Fibroblast of lung (primary cell): ENCODE measurements around the gene PVR. TPM values are rescaled to one million over a fixed set of nuclear protein-coding genes. Genes with fewer than 3 reads are reported as not detected.

Source experiments
- DNase-seq, 2 donors: peaks; one replicate each; pipeline versions ENCODE4 v3.0.0 to v3.0.0-alpha.2; 2010; ENCODE audit warnings: low read depth in 2 of 2
- H2AFZ ChIP-seq: 2 replicates; pipeline ENCODE4 v1.5.1; 2012; ENCODE audit warnings: low read length, control low read depth, inconsistent platforms
- H3K27ac ChIP-seq: 2 replicates; pipeline ENCODE4 v1.5.1; 2011; ENCODE audit warnings: low read length, control low read depth; ENCODE audit not compliant: insufficient read depth
- H3K27me3 ChIP-seq: 2 replicates; pipeline ENCODE4 v1.5.1; 2011; ENCODE audit warnings: mild to moderate bottlenecking, low read length; ENCODE audit not compliant: control insufficient read depth, insufficient read depth
- H3K36me3 ChIP-seq: 2 replicates; pipeline ENCODE4 v1.5.1; 2011; ENCODE audit warnings: low read length; ENCODE audit not compliant: control insufficient read depth, insufficient read depth
- H3K4me1 ChIP-seq: 2 replicates; pipeline ENCODE4 v1.5.1; 2011; ENCODE audit warnings: low read length; ENCODE audit not compliant: control insufficient read depth, insufficient read depth; ENCODE audit errors: extremely low read depth
- H3K4me2 ChIP-seq: 2 replicates; pipeline ENCODE4 v1.5.1; 2011; ENCODE audit warnings: low read length, control low read depth; ENCODE audit not compliant: insufficient read depth; ENCODE audit errors: extremely low read depth
- H3K4me3 ChIP-seq, 4 experiments: fragments of 200-600 bp in 1 of 4; sonication (generic) in 1 of 4; replicated peaks in 1 of 4; 2 replicates each; pipeline ENCODE4 v1.5.1; 2011 to 2016; ENCODE audit warnings: low read length in 4 of 4, low read depth in 3 of 4, mild to moderate bottlenecking in 3 of 4, control low read depth in 2 of 4, inconsistent platforms in 1 of 4, mixed read lengths in 1 of 4; ENCODE audit not compliant: insufficient read depth in 1 of 4; ENCODE audit errors: control extremely low read depth in 1 of 4
- H3K79me2 ChIP-seq: 2 replicates; pipeline ENCODE4 v1.5.1; 2012; ENCODE audit warnings: mild to moderate bottlenecking, low read length, inconsistent platforms; ENCODE audit not compliant: control insufficient read depth, insufficient read depth
- H3K9ac ChIP-seq: 2 replicates; pipeline ENCODE4 v1.5.1; 2011; ENCODE audit warnings: mild to moderate bottlenecking, low read length, control low read depth; ENCODE audit not compliant: insufficient read depth
- H3K9me3 ChIP-seq: 2 replicates; pipeline ENCODE4 v1.5.1; 2012; ENCODE audit warnings: low read depth, low read length; ENCODE audit not compliant: control insufficient read depth, insufficient read depth
- H4K20me1 ChIP-seq: 2 replicates; pipeline ENCODE4 v1.5.1; 2011; ENCODE audit warnings: low read length; ENCODE audit not compliant: control insufficient read depth, insufficient read depth; ENCODE audit errors: extremely low read depth
- EZH2 ChIP-seq: IDR thresholded peaks from 2 replicates; pipeline ENCODE4 v1.5.1; 2012; ENCODE audit warnings: low read length, control low read depth, mild to moderate bottlenecking; ENCODE audit errors: missing control alignments
- polyA plus RNA-seq, 2 donors: library from polyadenylated mRNA; depleted of rRNA in 1 of 2; stranded (reverse) in 1 of 2; unstranded in 1 of 2; fragments of >200 nt; gene quantifications; 2 replicates each; pipeline ENCODE4 v1.2.1, GENCODE V29; 2011 to 2012; ENCODE audit warnings: missing spikeins in 1 of 2
- total RNA-seq: library from RNA; depleted of rRNA; stranded (reverse); fragments of >200 nt; gene quantifications from 2 replicates; pipeline ENCODE4 v1.2.1, GENCODE V29; 2014
- TF ChIP-seq, protein P1 (sequence below), 2 donors: IDR thresholded peaks in 1 of 2; conservative IDR thresholded peaks in 1 of 2; 1 replicate in 1 of 2; 2 replicates in 1 of 2; pipeline ENCODE4 v1.5.1; 2011 to 2012; ENCODE audit warnings: low read length in 2 of 2, control low read depth in 1 of 2, inconsistent platforms in 1 of 2, low read depth in 1 of 2, mild to moderate bottlenecking in 1 of 2

PVR gene
- total and polyA plus RNA-seq, 2 donors (not counting 1 experiment from before 2014, with no cell fraction given) = 229 to 230 TPM

- Histone ChIP-seq H3K4me3 (no peak overlapping the region), H3K4me2 (no peak overlapping the region), H3K27ac (no peak overlapping the region), H3K79me2 (no peaks in the 10 kb centered on the region), H4K20me1 (no peaks in the 10 kb centered on the region), H3K27me3 (no peaks in the 10 kb centered on the region), H3K4me1 (peaks cover 16% of the 10 kb centered on the region), H3K36me3 (peaks cover 14% of the 10 kb centered on the region), H3K9ac (no peak overlapping the region), H3K9me3 (no peaks in the 10 kb centered on the region), H2AFZ (no peak overlapping the region)
- DNase-seq = no peak
- TF ChIP-seq, protein P1, sequence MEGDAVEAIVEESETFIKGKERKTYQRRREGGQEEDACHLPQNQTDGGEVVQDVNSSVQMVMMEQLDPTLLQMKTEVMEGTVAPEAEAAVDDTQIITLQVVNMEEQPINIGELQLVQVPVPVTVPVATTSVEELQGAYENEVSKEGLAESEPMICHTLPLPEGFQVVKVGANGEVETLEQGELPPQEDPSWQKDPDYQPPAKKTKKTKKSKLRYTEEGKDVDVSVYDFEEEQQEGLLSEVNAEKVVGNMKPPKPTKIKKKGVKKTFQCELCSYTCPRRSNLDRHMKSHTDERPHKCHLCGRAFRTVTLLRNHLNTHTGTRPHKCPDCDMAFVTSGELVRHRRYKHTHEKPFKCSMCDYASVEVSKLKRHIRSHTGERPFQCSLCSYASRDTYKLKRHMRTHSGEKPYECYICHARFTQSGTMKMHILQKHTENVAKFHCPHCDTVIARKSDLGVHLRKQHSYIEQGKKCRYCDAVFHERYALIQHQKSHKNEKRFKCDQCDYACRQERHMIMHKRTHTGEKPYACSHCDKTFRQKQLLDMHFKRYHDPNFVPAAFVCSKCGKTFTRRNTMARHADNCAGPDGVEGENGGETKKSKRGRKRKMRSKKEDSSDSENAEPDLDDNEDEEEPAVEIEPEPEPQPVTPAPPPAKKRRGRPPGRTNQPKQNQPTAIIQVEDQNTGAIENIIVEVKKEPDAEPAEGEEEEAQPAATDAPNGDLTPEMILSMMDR (conservative IDR thresholded peaks at IDR 0.05 in 1 of 2, IDR thresholded peaks at IDR 0.05 in 1 of 2; ENCODE audit: low read depth in 1 of 2, low read length in 2 of 2) = no peak
- no peak for TF ChIP-seq EZH2
These were observed 20.3 kb downstream of the PVR start for GRCh38 chr19:44663996-44664395.

- no peaks in the 10 kb centered on the region for H4K20me1 ChIP-seq
- H3K4me1 ChIP-seq = peaks cover 16% of the 10 kb centered on the region
- H3K36me3 ChIP-seq = peaks cover 9% of the 10 kb centered on the region
- no peak overlapping the region for H3K4me2 ChIP-seq
- TF ChIP-seq, protein P1 (conservative IDR thresholded peaks at IDR 0.05 in 1 of 2, IDR thresholded peaks at IDR 0.05 in 1 of 2; ENCODE audit: low read depth in 1 of 2, low read length in 2 of 2) = no peak
- no peak for TF ChIP-seq EZH2
- H3K27ac ChIP-seq = no peak overlapping the region
- no peak for DNase-seq
- H3K79me2 ChIP-seq = no peaks in the 10 kb centered on the region
- H2AFZ ChIP-seq = no peak overlapping the region
- no peak overlapping the region for H3K4me3 ChIP-seq
- H3K27me3 ChIP-seq = no peaks in the 10 kb centered on the region
- no peak overlapping the region for H3K9ac ChIP-seq
- no peaks in the 10 kb centered on the region for H3K9me3 ChIP-seq
These were observed 21.3 kb downstream of the PVR start for GRCh38 chr19:44664976-44665375.

GRCh38 chr19:44666852-44667556 is 23.3 kb downstream of the PVR start:
- H3K4me1 ChIP-seq = peaks cover 7% of the 10 kb centered on the region
- H3K27ac ChIP-seq = no peak overlapping the region
- H3K79me2 ChIP-seq = no peaks in the 10 kb centered on the region
- no peak overlapping the region for H2AFZ ChIP-seq
- no peaks in the 10 kb centered on the region for H4K20me1 ChIP-seq
- no peak overlapping the region for H3K4me2 ChIP-seq
- no peaks in the 10 kb centered on the region for H3K27me3 ChIP-seq
- no peak overlapping the region for H3K4me3 ChIP-seq
- no peaks in the 10 kb centered on the region for H3K9me3 ChIP-seq
- TF ChIP-seq, protein P1 (conservative IDR thresholded peaks at IDR 0.05 in 1 of 2, IDR thresholded peaks at IDR 0.05 in 1 of 2; ENCODE audit: low read depth in 1 of 2, low read length in 2 of 2) = no peak
- no peak for TF ChIP-seq EZH2
- H3K36me3 ChIP-seq = peaks cover 2% of the 10 kb centered on the region
- no peak for DNase-seq
- no peak overlapping the region for H3K9ac ChIP-seq
